Mesenteric fat pad (tissue), 1 donor: Measurements from ENCODE around the gene DRC3. TPM values are rescaled to one million over a fixed set of nuclear protein-coding genes. Genes with fewer than 3 reads are reported as not detected.
"Not testable (repeated sequence)": the region's sequence is repeated elsewhere in the genome, so short reads cannot be mapped to it uniquely, and the experiment has no call there.

Experiments used
- DNase-seq: peaks from one replicate; pipeline ENCODE4 v3.0.0-alpha.2; 2020; ENCODE audit warnings: low spot score
- long read RNA-seq: library from polyadenylated mRNA; unstranded; transcript quantifications from one replicate; pipeline ENCODE4 v2.0.0, GENCODE V29; 2020
- total RNA-seq: library from RNA; stranded (reverse); fragmentation: NEBNext Ultra II Directional; extraction: Animal tissue kit (Norgen Biotek cat#: 25700); gene quantifications from one replicate; pipeline ENCODE4 v1.2.1, GENCODE V29; 2021
- donor health status: DM: yes; HTN: yes; CAD: no.

The DRC3 gene
- 0.32 TPM for total RNA-seq
- long read RNA-seq, partial matches to known transcripts: 0 of 31 reads
- long read RNA-seq, other reads (novel, unspliced or antisense): 31 of 31 reads

GRCh38 chr17:17972126-17972951, at the start of gene DRC3, which contains the start of gene TOM1L2:
TSS of gene DRC3 (plus strand) at chr17:17972862. CDS start at chr17:17977599, 4,737 bp downstream.
TSS of gene TOM1L2 (minus strand) at chr17:17972400. CDS start at chr17:17972313, 87 bp downstream.
- DNase-seq: peak; percentile 100

GRCh38 chr17:17924131-17924856, 48.4 kb upstream of the DRC3 start:
- peak; percentile 3 for DNase-seq

- peak; percentile 8 for DNase-seq
Measured at GRCh38 chr17:17924857-17925250, 47.8 kb upstream of the DRC3 start.

- peak; percentile 20 for DNase-seq
Measured at GRCh38 chr17:17926036-17926435, 46.6 kb upstream of the DRC3 start.

- DNase-seq: peak; percentile 45
Measured at GRCh38 chr17:17926840-17927449, 45.7 kb upstream of the DRC3 start.

- peak; percentile 76 for DNase-seq
Measured at GRCh38 chr17:17928398-17929287, 44.0 kb upstream of the DRC3 start.

GRCh38 chr17:17929655-17930380, 42.8 kb upstream of the DRC3 start:
- peak; percentile 3 for DNase-seq

- no peak for DNase-seq
Measured at GRCh38 chr17:17930674-17931073, 42.0 kb upstream of the DRC3 start.

- peak; percentile 22 for DNase-seq
Measured at GRCh38 chr17:17931159-17931558, 41.5 kb upstream of the DRC3 start.

- DNase-seq: no peak
Measured at GRCh38 chr17:17933775-17934174, 38.9 kb upstream of the DRC3 start.

- DNase-seq: peak; percentile 2
Measured at GRCh38 chr17:17934214-17934613, 38.4 kb upstream of the DRC3 start.

GRCh38 chr17:17934806-17935205, 37.9 kb upstream of the DRC3 start:
- DNase-seq: peak; percentile 28

GRCh38 chr17:17935321-17936271, 37.1 kb upstream of the DRC3 start:
- peak; percentile 43 for DNase-seq

- peak; percentile 74 for DNase-seq
Measured at GRCh38 chr17:17937201-17937853, 35.3 kb upstream of the DRC3 start.

- DNase-seq: peak; percentile 24
Measured at GRCh38 chr17:17937958-17938357, 34.7 kb upstream of the DRC3 start.

- peak; percentile 26 for DNase-seq
Measured at GRCh38 chr17:17938388-17939107, 34.1 kb upstream of the DRC3 start.

- not testable (repeated sequence) for DNase-seq
Measured at GRCh38 chr17:17939941-17940340, 32.7 kb upstream of the DRC3 start.
